ENCODE measurements around the gene TBC1D22A. TPM values are rescaled to one million over a fixed set of nuclear protein-coding genes. Genes with fewer than 3 reads are reported as not detected.

TBC1D22A gene
- total and polyA plus RNA-seq, 2 experiments from 2014 or later = 16.6 to 18.5 TPM

GRCh38 chr22:47054231-47055072, 292.0 kb downstream of the TBC1D22A start:
- H3K36me3 ChIP-seq = no peaks in the 10 kb centered on the region
- H3K9me3 ChIP-seq (ENCODE audit: low read depth) = no peaks in the 10 kb centered on the region
- H3K27ac ChIP-seq = no peak overlapping the region
- peaks cover 3% of the 10 kb centered on the region for H3K4me1 ChIP-seq (ENCODE audit: low read depth)
- DNase-seq (ENCODE audit: low read depth in 1 of 2, low spot score in 1 of 2) = no peak
- TF ChIP-seq, protein P1, sequence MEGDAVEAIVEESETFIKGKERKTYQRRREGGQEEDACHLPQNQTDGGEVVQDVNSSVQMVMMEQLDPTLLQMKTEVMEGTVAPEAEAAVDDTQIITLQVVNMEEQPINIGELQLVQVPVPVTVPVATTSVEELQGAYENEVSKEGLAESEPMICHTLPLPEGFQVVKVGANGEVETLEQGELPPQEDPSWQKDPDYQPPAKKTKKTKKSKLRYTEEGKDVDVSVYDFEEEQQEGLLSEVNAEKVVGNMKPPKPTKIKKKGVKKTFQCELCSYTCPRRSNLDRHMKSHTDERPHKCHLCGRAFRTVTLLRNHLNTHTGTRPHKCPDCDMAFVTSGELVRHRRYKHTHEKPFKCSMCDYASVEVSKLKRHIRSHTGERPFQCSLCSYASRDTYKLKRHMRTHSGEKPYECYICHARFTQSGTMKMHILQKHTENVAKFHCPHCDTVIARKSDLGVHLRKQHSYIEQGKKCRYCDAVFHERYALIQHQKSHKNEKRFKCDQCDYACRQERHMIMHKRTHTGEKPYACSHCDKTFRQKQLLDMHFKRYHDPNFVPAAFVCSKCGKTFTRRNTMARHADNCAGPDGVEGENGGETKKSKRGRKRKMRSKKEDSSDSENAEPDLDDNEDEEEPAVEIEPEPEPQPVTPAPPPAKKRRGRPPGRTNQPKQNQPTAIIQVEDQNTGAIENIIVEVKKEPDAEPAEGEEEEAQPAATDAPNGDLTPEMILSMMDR (IDR thresholded peaks at IDR 0.05; ENCODE audit: low read depth, low read length) = no peak
- no peak overlapping the region for H3K4me3 ChIP-seq
- H3K27me3 ChIP-seq = no peaks in the 10 kb centered on the region

DNA sequence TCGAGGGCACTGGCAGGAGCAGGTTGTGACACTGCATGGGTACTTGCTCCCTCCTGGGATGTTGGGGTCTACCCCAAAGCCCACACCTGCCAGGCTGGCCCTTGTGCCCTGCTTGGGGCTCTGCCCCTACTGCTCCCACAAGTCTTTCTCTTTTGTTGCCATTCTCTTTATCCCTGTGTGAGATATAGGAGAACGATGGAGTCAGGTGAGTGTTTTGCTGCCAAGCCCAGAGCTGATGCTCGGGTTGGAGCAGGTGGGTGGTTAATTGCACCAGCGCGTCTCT, 292.6 kb downstream of the TBC1D22A start:
- Histone ChIP-seq H3K27ac (no peak overlapping the region), H3K9me3 (ENCODE audit: low read depth) (no peaks in the 10 kb centered on the region), H3K4me1 (ENCODE audit: low read depth) (peaks cover 3% of the 10 kb centered on the region), H3K36me3 (no peaks in the 10 kb centered on the region), H3K4me3 (no peak overlapping the region), H3K27me3 (no peaks in the 10 kb centered on the region)
- TF ChIP-seq, protein P1 (IDR thresholded peaks at IDR 0.05; ENCODE audit: low read depth, low read length) = no peak
- DNase-seq (ENCODE audit: low read depth in 1 of 2, low spot score in 1 of 2) = no peak

DNA sequence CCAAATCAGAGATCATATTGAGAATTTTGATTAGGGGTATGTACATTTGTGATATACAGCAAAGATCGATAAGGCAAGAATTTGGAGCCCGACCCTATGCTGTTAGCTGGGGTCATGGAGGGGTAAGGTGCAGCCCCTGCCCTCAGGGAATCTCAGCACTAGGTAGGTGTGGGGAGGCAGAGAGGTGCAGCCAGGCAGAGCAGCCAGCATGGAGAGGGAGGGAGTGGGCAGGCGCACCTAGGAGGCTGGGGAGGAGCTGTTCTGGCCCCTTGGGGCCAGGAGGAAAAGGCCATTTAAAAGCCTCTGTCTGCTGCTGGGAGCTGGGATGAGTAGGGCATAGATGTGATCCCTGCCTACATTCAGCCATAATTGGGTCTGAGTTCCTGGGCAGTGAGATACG, 293.0 kb downstream of the TBC1D22A start:
- H3K4me3 ChIP-seq = no peak overlapping the region
- H3K9me3 ChIP-seq (ENCODE audit: low read depth) = no peaks in the 10 kb centered on the region
- no peak overlapping the region for H3K27ac ChIP-seq
- TF ChIP-seq, protein P1 (IDR thresholded peaks at IDR 0.05; ENCODE audit: low read depth, low read length) = no peak
- DNase-seq (ENCODE audit: low read depth in 1 of 2, low spot score in 1 of 2) = no peak
- no peaks in the 10 kb centered on the region for H3K27me3 ChIP-seq
- H3K4me1 ChIP-seq (ENCODE audit: low read depth) = peaks cover 3% of the 10 kb centered on the region
- no peaks in the 10 kb centered on the region for H3K36me3 ChIP-seq

DNA sequence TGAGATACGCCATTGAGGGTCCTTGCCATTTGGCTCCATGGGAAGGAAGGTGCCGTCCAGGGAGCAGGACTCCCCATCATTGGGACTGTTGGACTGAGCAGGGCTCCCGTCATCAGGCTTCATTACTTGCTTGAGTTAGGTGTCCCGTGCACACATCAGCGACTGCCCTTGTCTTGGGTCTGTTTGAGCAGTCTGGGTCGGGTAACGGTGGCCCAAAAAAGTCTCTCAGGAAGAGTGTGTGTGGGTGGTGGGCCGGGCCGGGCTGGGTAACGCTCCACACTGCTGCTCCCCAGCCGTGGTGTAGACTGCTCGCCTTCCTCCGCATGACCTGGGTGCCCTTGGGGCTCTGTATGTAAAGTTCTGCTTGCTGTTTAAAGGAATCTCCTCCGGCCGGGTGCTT, 293.5 kb downstream of the TBC1D22A start:
- TF ChIP-seq, protein P1 (IDR thresholded peaks at IDR 0.05; ENCODE audit: low read depth, low read length) = no peak
- Histone ChIP-seq H3K4me3 (no peak overlapping the region), H3K27ac (no peak overlapping the region), H3K27me3 (no peaks in the 10 kb centered on the region), H3K36me3 (no peaks in the 10 kb centered on the region), H3K4me1 (ENCODE audit: low read depth) (peaks cover 3% of the 10 kb centered on the region), H3K9me3 (ENCODE audit: low read depth) (no peaks in the 10 kb centered on the region)
- no peak for DNase-seq (ENCODE audit: low read depth in 1 of 2, low spot score in 1 of 2)

DNA sequence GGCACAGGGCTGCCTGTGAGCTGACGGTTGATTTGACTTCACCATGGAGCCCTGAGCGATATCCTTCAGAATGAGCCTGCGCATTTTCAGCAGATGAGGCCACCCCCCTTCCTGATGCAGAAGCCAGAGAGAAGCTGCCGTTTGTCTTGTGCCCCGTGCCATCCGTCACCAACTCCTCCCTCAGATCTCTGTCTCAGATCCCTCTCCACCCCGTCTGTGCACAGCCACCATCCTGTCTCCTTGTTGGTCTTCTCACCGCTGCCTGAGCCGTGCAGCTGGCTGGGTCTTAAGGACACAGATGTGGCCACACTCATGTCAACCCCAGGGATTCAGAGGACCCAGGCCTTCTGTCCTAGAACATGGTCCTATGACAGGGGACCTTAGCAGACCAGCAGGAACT, 293.9 kb downstream of the TBC1D22A start:
- Histone ChIP-seq H3K4me3 (no peak overlapping the region), H3K36me3 (no peaks in the 10 kb centered on the region), H3K9me3 (ENCODE audit: low read depth) (no peaks in the 10 kb centered on the region), H3K27ac (no peak overlapping the region), H3K27me3 (no peaks in the 10 kb centered on the region), H3K4me1 (ENCODE audit: low read depth) (peaks cover 3% of the 10 kb centered on the region)
- TF ChIP-seq, protein P1 (IDR thresholded peaks at IDR 0.05; ENCODE audit: low read depth, low read length) = no peak
- DNase-seq (ENCODE audit: low read depth in 1 of 2, low spot score in 1 of 2) = no peak

Measured in cardiac muscle cell (in vitro differentiated cells and primary cell).